Astrocyte of the spinal cord (primary cell): ENCODE measurements around the gene ZNF280D.

Source experiments
- DNase-seq: peaks from one replicate; pipeline ENCODE4 v3.0.0; 2011; ENCODE audit warnings: low read depth, low spot score
- H3K4me3 ChIP-seq: 2 replicates; pipeline ENCODE4 v1.5.1; 2011; ENCODE audit warnings: low read depth, mild to moderate bottlenecking, low read length, moderate library complexity
- in situ Hi-C: cut with HindIII; loops from 2 replicates; pipeline ENCODE4 v1.10.0; 2017; ENCODE audit warnings: low sequenced_read_pairs
- TF ChIP-seq, protein P1 (sequence below): IDR thresholded peaks from 2 replicates; pipeline ENCODE4 v1.5.1; 2012; ENCODE audit warnings: low read depth, mild to moderate bottlenecking, low read length, inconsistent platforms

Gene ZNF280D

DNA sequence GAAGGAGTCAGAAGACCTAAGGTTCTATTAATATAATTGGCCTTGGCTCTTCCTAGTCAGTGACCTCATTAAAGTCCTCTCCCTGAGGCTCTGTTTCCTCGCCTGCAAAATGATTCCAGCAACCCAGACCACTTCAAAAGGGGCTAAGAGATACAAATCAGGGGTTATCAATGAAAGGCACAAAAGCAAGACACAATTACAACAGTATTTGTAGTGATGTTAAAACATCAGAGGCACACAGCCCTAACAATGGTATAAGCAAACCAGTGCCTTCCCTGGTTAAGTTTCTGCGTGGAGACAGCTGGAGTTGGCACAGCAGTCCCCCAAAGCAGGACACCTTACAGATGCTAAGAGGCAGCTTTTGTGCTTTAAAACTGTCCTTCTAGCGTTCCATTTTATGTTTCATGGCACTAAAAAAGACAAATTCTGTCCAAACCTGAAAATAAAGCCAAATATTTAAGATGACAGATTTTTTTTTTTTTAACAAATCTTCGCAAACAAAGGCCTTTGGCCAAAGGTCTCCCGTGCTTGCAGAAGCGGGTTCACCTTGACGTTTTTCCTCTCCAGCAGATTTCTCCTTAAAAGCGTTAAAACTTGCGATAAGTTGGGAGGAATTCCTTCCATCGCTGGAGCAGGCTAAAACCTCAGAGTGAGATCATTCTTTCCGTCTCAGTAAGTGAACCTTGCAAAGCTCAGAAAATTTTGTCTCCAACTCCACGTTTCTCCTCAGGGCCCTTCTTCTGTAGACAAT is 999 bp downstream of the ZNF280D start:
- DNase-seq = peak; percentile 80
- TF ChIP-seq, protein P1, sequence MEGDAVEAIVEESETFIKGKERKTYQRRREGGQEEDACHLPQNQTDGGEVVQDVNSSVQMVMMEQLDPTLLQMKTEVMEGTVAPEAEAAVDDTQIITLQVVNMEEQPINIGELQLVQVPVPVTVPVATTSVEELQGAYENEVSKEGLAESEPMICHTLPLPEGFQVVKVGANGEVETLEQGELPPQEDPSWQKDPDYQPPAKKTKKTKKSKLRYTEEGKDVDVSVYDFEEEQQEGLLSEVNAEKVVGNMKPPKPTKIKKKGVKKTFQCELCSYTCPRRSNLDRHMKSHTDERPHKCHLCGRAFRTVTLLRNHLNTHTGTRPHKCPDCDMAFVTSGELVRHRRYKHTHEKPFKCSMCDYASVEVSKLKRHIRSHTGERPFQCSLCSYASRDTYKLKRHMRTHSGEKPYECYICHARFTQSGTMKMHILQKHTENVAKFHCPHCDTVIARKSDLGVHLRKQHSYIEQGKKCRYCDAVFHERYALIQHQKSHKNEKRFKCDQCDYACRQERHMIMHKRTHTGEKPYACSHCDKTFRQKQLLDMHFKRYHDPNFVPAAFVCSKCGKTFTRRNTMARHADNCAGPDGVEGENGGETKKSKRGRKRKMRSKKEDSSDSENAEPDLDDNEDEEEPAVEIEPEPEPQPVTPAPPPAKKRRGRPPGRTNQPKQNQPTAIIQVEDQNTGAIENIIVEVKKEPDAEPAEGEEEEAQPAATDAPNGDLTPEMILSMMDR = no peak
- peak overlapping the region; percentile 72 for H3K4me3 ChIP-seq
- in situ Hi-C loops = no loop called here

GRCh38 chr15:56731548-56731947 is 1.8 kb downstream of the ZNF280D start:
- no peak for DNase-seq
- in situ Hi-C loops = no loop called here
- no peak overlapping the region for H3K4me3 ChIP-seq
- TF ChIP-seq, protein P1 = no peak

DNA sequence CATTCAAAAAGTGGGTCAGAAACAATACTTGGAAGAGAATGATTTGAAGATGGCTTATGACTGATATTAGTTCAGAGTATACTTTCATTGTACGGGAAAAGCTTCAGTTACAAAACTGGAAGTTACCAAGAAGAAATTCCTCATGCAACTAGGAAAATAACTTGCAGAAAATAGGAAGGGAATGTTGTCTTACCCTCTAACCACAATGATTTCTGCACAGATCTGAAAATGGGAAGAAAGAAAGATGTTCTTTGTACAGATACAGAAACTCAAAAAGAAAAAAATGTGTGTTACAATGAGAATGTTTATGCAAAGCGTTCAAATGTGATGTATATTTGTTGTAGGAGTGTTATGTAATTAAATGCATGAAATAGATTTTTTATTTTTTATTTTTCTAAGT is 3.7 kb downstream of the ZNF280D start:
- H3K4me3 ChIP-seq = no peak overlapping the region
- in situ Hi-C loops = no loop called here
- no peak for DNase-seq
- TF ChIP-seq, protein P1 = no peak

GRCh38 chr15:56725386-56725785 is 7.9 kb downstream of the ZNF280D start:
- TF ChIP-seq, protein P1 = no peak
- H3K4me3 ChIP-seq = no peak overlapping the region
- in situ Hi-C loops = no loop called here
- DNase-seq = no peak

- TF ChIP-seq, protein P1 = no peak
- DNase-seq = no peak
- in situ Hi-C loops = no loop called here
- H3K4me3 ChIP-seq = no peak overlapping the region
Measured at GRCh38 chr15:56724232-56724631, 9.1 kb downstream of the ZNF280D start.

DNA sequence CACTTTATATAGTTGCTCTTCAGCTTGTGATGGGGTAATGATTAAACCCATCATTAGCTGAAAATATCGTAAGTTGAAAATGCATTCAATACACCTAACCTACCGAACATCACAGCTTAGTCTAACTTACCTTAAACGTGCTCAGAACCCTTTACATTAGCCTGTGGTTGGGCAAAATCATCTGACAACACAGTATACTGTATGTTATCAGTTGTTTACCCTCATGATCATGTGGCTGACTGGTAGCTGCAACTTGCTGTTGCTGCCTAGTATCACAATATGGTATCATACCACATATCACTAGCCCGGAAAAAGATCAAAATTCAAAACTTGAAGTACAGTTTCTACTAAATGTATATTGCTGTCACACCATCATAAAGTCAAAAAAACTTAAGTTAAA is 9.5 kb downstream of the ZNF280D start:
- TF ChIP-seq, protein P1 = no peak
- no peak overlapping the region for H3K4me3 ChIP-seq
- DNase-seq = no peak
- in situ Hi-C loops = no loop called here
